ENCODE data around the gene TEX26.

TEX26 gene

DNA sequence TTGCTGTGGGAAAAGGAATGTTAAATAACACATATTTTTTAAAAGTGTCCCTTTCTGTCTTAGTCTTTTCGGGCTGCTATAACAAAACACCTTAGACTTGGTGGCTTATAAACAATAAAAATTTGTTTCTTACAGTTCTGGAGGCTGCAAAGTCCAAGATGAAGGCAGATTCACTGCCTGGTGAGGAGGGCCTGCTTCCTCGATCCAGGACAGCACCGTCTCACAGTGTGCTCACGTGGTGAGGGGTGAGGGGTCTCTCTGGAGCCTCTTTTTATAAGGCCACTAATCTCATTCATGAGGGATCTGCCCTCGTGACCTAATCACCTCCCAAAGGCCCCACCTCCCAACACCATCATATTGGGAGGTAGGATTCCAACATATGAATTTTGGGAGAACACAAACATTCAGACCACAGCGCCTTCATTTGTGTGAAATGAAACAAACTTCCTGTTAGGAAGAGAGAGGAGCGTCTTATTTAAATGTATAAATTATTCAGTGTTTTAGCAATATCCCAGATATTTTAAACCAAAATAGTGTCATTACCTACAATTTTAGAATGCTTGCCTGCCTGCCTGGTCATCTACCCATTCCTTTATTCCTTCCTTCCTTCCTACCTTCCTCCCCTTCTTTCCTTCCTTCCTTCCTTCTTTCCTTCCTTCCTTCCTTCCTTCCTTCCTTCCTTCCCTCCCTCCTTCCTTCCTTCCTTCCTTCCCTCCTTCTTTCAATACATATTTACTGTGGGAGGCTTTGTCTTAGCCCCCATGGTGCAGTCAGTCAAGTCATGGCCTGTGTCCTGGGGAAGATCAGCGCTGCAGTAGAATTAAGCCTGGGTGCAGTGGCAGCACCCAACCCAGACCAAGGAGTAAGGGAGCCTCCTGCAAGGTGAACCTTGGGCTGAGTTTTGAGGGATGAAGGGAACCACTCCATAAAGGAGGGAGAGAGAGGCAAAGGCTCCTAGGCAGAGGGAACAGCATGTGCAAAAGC is 84.2 kb downstream of the TEX26 start:
- no peak for DNase-seq

GRCh38 chr13:31018511-31018910 is 86.1 kb downstream of the TEX26 start:
- DNase-seq: no peak

DNA sequence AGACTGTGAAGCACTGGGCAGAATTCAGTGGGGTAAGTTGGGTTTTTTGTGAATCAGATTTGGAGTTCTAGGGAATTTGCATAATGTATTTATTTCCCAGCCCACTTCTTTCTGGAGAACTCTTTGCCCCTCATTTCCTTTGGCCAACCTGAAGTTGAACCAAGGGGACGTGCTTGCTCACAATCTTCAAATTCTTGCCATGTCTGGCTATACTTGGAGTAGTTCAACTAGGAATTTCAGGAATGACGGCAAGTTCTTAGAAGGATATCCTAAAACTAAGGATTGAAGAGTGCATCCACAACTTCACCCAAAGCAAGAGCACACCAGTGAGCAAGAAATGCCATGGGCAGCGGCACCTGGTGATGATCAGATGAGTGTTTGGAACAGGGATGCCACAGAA is 88.5 kb downstream of the TEX26 start:
- DNase-seq: no peak

DNA sequence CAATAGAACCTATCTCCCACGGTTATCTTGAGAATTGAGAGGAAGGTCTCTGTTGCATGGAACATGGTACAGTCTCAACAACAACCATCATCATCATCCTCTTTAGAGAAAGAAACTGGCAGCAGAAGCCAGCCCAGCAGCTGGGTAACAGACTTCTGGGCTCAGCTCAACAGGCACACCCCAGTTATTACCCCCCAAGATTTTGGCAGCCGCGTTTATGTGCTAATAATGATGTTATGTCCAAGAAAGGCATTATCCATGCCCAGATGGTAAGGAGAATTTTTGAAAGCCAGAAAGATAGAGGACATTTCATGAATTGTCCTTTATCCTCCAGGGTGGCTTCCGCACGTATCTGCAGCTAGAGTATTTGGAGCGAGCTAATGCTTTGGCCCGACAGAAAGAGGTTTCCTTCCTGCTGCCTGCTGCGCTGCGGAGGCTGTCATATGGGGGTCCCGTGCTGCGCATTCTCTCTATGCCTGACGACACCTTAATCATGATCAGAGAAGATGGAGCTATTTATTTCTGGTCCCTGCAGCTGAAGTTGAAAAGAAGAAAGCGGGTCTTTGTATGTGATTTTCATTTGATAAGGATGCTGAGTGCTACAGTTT is 89.9 kb downstream of the TEX26 start:
- DNase-seq: no peak

- DNase-seq: no peak
These were observed 90.6 kb downstream of the TEX26 start for GRCh38 chr13:31022928-31023530.

All from NCI-H226 (cell line).